GM18873 (cell line): ENCODE measurements around the gene FAM241A.
"Not testable (repeated sequence)": the region's sequence is repeated elsewhere in the genome, so short reads cannot be mapped to it uniquely, and the experiment has no call there.

Source experiments
- ATAC-seq: cut with Tn5 transposase; IDR thresholded peaks from one replicate; pipeline ENCODE4 v1.9.1; 2021; ENCODE audit warnings: mild to moderate bottlenecking, moderate library complexity, moderate number of reproducible peaks; ENCODE audit not compliant: unreplicated experiment, low FRiP score

FAM241A gene

DNA sequence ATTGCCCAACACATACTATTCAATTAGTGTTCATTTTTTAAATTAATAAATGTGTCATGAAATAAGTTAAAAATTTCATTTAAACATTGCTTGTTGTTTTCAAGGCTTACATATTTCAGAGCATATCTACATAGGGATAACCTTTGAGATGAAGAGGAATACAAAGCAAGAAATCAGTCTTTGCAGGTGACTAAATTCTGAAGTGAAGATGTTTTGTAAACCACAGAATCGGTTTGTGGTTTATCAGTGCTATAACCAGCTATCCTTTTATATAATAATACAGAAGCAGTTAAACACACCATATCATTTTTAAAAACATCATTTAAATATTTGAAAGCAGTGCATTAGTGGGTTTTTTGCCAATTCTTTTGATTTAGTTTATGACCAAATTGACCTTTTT lies 26.9 kb downstream of the FAM241A start:
- ATAC-seq = peak; percentile 64

DNA sequence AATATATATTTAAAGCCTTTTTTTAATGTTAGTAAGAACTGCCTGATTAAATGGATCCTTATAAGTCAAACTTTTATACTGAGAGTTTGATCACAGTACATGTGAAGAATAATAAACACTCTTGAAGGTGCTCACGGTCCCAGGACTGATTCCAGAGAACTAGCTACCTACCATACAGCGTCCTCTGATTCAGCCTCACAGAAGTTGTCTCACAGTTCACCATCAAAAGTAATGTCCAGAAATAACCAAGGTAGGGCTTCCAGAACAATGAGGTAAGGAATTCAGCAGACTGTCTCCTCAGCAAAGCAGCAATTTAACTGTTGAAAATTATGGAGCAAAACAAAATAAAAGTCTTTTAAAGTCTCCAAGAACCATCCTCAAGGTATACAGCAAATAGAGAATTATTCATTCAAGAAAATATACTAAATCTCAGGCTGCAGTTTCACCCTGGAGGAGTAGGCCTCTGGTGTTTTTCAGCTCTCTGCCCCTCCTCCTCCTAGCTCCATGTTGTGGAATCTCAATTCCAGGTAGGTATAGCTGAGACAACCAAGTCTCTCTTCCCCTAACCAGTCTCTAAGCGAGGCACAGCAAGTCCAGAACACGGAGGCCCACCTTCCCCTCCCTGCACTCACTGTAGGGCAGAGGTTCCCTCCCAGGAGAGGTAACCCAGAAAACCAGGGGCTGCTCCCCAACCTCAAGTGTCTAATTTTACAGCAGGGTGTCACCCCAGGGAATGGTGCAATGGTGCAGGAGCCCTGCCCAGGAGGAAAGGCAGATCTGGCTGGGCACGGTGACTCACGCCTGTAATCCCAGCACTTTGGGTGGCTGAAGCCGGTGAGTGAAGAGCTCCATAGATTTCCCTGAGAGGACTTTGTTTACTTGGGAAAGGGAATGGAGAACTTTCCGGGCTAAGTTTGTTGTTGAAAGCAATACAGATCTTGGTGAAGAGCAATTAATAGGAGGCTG lies 28.6 kb downstream of the FAM241A start:
- ATAC-seq = no peak

DNA sequence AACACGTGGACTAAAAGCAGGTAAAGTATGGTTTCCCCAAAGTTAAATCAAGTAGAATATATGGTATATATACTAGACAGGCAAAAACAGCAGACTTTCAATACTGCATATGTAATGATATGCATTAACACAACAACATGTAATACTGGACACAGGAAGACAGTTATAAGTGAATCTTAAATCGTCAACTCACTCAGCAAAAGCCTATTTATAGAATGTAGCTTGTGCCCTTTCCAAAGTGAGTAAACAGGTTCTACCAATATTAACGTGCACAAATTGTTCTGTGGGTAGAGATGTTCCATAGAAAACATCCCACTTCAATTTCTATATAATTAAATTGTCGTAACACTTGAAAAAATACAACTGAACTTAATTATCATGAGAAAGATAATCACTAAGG lies 30.6 kb downstream of the FAM241A start:
- ATAC-seq = no peak

DNA sequence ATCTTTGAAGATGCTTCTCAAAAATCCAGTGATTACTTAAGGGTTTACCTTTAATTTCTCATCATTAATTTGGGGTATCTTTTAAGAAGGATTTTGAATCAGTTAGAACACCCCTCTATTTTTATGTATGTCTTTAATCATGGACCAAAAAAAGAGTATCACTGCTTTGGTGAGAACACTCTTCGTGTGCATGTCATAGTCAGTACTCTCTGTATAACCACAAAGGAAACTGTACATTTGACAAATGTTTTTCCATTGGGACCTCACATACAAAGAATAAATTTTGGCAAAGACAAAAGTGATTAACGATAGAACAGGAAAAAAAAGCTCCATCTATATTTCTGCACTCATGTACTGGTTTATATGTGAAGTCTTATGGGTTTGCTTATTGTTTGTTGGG lies 31.3 kb downstream of the FAM241A start:
- ATAC-seq = no peak

DNA sequence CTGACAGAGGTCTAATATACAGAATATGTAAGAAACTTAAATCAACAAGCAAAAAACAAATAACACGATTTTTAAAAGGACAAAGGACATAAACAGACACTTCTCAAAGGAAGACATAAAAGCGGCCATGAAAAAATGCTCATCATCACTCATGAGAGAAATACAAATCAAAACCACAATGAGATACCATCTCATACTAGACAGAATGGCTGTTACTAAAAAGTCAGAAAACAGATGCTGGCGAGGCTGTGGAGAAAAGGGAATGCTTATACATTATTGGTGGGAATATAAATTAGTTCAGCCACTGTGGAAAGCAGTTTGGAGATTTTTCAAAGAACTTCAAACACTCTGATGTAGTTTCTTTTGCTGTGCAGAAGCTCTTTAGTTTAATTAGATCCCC lies 33.5 kb downstream of the FAM241A start:
- not testable (repeated sequence) for ATAC-seq

DNA sequence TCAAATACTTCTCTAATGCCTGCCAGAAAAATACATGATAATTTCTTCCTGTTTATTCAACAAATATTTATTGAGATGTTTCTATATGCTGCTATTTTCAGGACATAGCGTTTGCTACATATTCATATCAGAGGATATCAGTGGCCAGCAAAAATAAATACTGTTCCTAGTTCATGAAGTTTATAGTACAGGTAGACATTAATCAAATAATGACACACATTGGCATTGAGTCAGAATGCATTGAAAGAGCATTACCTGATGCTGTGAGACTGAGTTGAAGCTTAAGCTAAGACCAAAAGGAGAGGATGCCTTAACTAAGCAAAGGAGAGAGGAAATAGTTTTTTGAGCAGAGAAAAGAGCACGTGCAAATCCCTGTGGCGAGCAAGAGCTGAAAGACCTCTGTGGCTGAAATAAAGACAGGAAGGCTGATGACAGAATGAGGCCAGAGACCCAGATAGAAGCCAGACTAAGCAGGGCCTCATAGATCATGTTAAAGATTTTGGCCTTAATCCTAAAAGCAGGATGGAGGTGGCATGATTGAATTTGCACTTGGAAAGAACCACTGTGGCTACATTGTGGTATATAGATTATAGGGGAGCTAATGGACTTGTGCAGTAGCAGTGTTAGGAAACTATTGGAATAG lies 36.2 kb downstream of the FAM241A start:
- no peak for ATAC-seq

DNA sequence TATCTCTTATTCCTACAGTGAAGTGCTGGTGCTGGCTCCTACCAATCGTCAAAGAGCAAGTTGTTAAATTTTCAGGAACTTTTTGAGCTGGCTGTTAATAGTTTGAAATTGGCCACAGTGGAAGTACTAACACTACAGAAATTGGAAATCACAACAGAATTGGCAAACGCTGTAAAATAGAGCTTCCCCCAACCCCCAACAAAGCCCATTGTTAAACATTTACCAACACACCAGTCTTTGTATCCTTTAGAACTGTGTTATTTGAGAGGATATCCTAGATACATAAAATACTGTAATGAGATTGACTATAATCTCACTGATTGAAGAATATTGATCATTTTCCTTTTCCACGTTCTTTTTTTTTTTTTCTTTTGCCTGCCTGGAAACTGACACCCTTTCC lies 37.4 kb downstream of the FAM241A start:
- no peak for ATAC-seq

DNA sequence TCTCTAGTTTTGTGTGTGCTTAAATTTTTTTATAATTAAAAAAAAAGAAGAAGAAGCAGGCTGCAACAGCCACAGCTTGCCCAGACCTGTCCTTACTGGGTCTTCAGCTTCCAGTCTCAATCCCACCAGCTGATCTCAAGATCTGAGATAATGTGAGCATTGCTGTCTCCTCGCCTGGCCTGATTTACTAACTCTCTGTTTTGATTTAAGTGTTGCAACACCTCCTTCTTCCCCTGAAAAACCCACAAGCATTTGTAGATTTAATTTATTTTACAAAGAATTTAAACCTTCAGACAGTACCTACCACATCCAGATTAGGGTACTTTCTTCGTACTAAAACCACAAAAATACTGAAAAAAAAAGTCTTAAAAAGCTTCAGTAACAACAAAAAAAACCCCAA lies 38.0 kb downstream of the FAM241A start:
- ATAC-seq = no peak

DNA sequence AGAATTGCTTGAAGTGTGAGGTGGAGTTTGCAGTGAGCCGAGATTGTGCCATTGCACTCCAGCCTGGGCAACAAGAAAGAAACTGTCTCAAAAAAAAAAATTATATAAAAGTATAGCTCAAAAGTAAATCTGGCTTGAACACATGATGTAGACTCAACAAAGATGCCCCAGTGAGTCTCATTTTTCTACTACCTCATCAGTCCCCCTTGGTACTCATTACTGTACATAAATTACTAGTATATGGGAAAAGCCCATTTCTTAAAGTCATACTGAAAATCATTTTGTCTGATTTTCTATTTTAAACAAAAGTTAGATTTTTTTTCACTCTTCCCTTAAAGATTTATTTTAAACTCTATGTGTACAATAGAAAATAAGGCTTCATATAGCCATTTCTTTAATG lies 39.2 kb downstream of the FAM241A start:
- ATAC-seq = no peak

DNA sequence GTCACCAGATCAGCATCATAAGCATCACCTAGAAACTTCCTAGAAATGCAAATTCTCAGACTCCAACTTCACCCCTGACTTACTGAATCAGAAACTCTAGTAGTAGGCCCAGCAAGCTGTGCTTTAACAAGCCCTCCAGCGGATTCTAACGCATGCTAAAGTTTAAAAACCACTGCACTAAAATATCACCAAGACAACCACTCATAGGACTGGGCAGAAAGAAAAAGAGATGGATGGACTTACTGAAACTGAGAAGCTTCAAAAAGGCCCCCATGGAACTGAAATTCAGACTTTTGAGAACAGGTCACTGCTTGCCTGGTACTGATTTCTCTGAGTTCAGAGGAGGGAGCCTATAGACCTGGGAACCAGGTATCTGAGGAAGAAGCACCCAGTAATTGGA lies 40.1 kb downstream of the FAM241A start:
- no peak for ATAC-seq

DNA sequence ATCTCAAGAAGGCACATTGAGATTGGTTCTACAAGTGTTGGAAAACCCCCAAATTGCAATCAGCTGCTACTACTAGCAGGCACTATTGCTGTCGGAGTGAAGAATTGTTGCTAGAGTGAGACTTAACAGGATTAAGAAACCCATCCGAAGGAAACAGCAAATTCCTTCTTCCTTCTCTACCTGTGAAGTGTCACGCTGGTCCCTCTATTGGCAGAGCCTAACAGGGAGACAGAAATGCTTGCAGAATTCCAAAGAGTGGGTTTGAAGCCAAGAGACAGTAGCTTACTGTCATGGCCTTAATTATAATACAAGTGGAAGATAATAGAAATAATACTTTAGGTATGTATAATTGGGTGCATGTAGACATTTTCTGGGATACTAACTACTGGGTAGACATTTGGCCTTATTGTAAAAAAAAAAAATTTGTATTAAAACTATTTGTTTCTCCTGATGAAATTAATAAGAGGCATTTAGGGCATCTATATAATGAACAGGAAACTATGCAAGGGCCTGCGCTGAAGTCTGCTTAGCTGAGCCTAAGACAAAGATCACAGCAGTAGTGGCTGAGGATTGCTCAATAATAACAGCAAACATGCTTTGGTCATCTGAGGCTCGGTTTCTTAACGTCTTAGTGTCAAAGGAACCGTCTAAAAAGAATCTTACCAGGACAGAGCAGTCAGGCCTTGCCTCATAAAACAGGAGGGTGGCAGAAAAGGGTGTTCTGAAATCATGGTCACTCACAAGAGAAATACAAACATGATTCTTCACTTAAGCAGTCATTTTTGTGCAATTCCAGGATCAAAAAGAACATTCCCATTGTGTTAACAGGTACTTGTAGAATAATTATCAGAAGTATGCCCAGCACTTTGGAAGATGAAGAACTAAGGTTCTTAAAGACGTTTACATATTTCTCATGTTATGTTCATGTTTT lies 40.8 kb downstream of the FAM241A start:
- ATAC-seq = no peak

DNA sequence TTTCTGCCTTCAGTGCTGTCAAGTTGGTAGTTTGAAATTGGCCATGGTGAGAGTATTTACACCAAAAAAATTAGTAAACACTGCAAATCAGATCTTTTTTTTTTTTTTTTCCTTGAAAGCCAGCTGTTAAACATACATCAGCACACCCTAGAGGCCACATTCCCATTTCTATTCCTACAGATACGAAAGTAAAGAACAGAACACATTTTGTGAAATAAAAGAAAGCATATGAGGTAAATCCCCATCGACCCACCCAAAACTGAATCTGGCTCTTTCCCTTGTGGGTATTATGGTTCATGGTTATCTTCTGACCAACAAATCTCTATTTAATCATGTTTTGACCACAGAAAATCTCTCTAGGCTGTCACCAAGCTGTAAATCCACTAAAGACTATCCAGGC lies 44.5 kb downstream of the FAM241A start:
- no peak for ATAC-seq

DNA sequence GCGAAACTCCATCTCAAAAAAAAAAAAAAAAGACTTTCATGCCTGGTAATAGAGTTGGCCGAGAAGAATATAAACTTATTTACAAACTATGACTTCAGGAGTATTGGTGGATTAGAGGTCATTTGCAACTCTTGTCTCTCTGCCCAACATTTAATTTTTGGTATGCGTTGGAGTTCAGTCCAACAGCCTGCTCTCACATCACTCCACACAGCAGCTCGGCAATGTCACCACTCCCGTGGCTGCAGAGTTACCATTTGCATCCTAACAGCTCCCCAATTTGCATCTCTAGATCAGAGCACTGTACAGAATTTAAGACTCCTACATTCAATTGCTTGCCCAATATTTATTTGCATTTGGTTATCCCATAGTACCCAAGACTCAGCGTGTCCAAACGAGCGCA lies 45.4 kb downstream of the FAM241A start:
- no peak for ATAC-seq

DNA sequence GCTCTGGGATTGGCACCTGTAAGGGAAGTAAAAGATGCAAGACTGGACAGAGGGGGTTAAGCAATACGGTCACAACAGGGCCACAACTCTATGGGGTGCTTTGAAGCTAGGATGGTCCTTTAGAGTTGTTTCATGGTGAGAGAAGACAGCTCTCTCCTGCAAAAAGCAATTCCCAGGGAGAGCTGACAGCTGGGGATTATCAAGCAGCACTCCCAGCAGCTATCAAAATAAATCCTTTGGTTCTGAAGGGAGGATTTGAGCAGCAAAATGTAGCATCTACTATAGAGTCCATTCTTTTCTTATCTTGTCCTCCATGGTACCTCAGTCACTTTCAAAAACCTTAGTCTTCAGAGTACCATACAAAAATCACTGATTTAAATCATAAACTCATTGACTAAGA lies 51.2 kb downstream of the FAM241A start:
- ATAC-seq = no peak

DNA sequence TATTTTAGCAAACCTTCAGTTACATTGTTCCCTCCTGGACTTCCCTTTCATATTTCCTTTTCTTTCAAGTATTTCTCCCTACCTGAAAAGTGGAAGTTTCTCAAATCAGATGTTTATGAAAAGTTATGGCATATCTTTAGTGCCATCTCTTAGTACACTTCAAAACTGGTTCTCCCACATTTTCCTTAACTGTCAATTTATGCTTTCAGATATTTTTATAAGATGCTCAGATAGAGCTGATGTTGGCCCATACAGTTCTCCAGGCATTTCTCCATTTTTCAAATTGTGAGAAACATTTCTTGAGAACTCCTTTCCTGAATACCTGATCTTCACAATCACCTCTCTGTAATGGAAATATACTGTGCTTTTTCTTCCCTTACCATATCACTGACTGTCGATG lies 53.8 kb downstream of the FAM241A start:
- peak; percentile 4 for ATAC-seq

DNA sequence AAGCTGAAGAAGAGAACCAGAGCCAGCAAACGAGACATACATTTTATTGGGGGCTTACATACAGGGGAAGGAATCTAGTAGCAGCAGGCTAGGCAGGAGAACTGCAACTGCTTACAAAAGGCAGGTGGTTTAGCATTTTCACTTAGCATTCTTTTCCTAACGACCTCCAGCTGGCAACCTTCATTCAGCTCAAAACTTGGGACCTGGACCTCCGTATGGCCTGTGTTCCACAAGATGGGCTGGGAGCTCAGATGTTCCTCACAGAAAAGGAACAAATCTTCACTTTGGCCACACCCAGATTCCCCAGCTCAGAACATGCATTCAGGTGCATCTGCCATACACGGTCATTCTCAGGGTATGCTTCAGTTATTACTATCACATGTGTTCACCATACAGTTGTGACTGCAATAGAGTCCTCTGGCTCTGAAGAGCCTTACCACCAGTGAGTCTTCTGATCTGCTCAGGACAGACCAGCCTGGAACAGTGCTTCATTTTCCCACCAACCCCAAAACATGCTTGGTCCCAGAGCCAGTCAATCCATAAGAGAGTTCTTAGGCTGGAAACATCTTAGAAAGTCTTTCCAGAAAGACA lies 56.8 kb downstream of the FAM241A start:
- ATAC-seq = peak; percentile 49

DNA sequence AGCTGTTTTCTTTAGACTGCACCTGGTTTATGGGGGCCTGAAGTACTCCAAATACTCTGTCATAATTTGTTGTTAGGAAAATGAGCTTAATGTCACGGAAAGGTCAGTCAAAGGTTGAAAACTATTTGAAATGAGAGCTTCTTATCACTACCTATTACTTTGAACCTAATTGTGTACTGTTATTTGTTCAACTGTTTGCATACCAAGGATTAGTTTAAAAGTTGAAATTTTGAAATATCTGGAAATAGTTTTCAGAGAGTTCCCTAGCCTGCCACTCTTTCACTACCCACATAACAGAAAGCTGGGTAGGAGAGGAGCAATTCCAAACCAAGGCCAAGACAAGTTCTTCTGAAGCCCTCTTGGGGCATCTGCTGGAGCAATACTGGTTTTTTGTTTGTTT lies 58.3 kb downstream of the FAM241A start:
- ATAC-seq = no peak

DNA sequence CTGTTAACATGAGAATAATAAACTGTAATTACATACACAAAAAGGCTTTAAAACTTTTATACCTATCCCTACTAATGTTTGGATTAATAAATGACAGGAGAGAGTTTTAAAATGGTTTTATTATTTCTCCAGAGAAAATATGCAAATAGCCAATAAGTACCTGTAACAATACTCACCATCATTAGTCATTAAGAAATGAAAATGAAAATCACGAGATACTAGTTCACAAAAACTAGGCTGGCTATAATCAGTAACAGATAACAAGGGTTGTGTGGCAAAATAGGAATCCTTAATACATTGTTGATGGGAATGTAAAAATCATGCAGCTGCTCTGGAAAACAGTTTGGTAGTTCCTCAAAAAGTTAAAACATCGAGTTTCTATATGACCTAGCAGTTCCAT lies 61.2 kb downstream of the FAM241A start:
- no peak for ATAC-seq

DNA sequence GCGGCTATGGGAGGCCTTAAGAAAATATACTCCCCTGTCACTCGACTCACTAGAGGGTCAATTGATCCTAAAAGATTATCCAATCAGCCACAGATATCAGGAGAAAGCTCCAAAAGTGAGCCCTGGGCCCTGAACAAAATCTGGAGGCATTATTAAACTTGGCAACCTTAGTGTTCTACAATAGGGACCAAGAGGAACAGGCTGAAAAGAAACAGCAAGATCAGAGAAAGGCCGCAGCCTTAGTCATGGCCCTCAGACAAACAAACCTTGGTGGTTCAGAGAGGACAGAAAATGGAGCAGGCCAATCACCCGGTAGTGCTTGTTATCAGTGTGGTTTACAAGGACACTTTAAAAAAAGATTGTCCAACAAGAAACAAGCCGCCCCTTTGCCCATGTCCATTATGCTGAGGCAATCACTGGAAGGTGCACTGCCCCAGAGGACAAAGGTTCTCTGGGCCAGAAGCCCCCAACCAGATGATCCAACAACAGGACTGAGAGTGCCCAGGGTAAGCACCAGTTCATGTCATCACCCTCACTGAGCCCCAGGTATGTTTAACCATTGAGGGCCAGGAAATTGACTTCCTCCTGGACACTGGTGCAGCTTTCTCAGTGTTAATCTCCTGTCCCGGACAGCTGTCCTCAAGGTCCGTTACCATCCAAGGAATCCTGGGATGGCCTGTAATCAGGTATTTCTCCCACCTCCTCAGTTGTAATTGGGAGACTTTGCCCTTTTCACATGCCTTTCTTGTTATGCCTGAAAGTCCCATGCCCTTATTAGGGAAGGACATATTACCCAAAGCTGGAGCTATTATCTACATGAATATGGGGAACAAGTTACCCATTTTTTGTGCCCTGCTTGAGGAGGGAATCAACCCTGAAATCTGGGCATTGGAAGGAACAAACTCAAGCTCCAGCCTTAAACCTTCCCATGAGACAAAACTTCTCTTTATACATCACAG lies 63.2 kb downstream of the FAM241A start:
- ATAC-seq = not testable (repeated sequence)
